Adrenal gland (tissue), 12 donors: Measurements from ENCODE around the gene FMR1. TPM values are rescaled to one million over a fixed set of nuclear protein-coding genes. Genes with fewer than 3 reads are reported as not detected.

Experiments used
- DNase-seq, 7 donors: peaks; one replicate each; pipeline ENCODE4 v3.0.0-alpha.2; 2019 to 2020
- H3K27ac ChIP-seq, 5 donors: fragments of 200-600 bp; sonication (generic) in 4 of 5; 1 replicate in 3 of 5; 2 replicates in 2 of 5; pipeline versions ENCODE4 v1.5.1 to v1.8.0; 2016 to 2020; ENCODE audit warnings: mild to moderate bottlenecking in 1 of 5
- H3K27me3 ChIP-seq: fragments of 200-600 bp; 2 replicates; pipeline ENCODE4 v1.8.0; 2021
- H3K36me3 ChIP-seq, 2 donors: fragments of 200-600 bp; replicated peaks in 1 of 2; 1 replicate in 1 of 2; 2 replicates in 1 of 2; pipeline versions ENCODE4 v1.5.1 to v1.8.0; 2018 to 2022
- H3K4me1 ChIP-seq, 2 donors: fragments of 200-600 bp; replicated peaks in 1 of 2; 1 replicate in 1 of 2; 2 replicates in 1 of 2; pipeline versions ENCODE4 v1.5.1 to v1.8.0; 2018 to 2021
- H3K4me3 ChIP-seq, 4 donors: fragments of 200-600 bp; sonication (generic) in 3 of 4; one replicate each; pipeline ENCODE4 v1.5.1; 2016 to 2018
- H3K9me3 ChIP-seq, 3 donors: fragments of 200-600 bp; sonication (generic) in 1 of 3; replicated peaks in 1 of 3; 1 replicate in 2 of 3; 2 replicates in 1 of 3; pipeline versions ENCODE4 v1.5.1 to v1.8.0; 2016 to 2021
- CTCF ChIP-seq, 6 experiments: fragments of 450-650 bp in 4 of 6; fragments of 200-600 bp in 2 of 6; sonication (generic) in 1 of 6; IDR thresholded peaks; 1 replicate in 5 of 6; 2 replicates in 1 of 6; pipeline versions ENCODE4 v1.5.1 to v1.8.0; 2016 to 2021; ENCODE audit warnings: antibody characterized with exemption in 6 of 6, mild to moderate bottlenecking in 2 of 6, moderate library complexity in 1 of 6
- POLR2A ChIP-seq, 2 donors: fragments of 450-650 bp; IDR thresholded peaks; one replicate each; pipeline ENCODE4 v1.6.1; 2017; ENCODE audit warnings: antibody characterized with exemption in 2 of 2, mild to moderate bottlenecking in 2 of 2, moderate library complexity in 1 of 2
- WGBS, 4 donors: extraction: QIAGEN DNeasy Blood & Tissue Kit in 2 of 4; methylation state at CpG; one replicate each; pipeline versions ENCODE4 v1.1.5 to v1.1.7; 2013 to 2017; 5-methylcytosine and 5-hydroxymethylcytosine counted together
- intact Hi-C, 2 donors: fragments of 100-400 bp; cut with DNase I; formaldehyde crosslinking; loops; one replicate each; pipeline versions ENCODE4 v1.14.1 to v1.15.0; 2022 to 2023
- polyA plus RNA-seq, 3 donors: library from polyadenylated mRNA; stranded (reverse); fragments of 200-250 nt in 2 of 3; fragments of 350-450 nt in 1 of 3; fragmentation: Illumina TruSeq in 1 of 3; extraction: RNeasy Lipid Tissue Mini Kit (QIAGEN cat#74804) in 1 of 3; gene quantifications; one replicate each; pipeline ENCODE4 v1.2.3, GENCODE V29; 2013 to 2014
- total RNA-seq, 9 donors: library from RNA; depleted of rRNA in 4 of 9; stranded (reverse); fragments of >200 nt in 4 of 9; fragments of 120-200 nt in 1 of 9; fragmentation: NEBNext Ultra II Directional in 1 of 9; extraction: Animal tissue kit (Norgen Biotek cat#: 25700) in 1 of 9; gene quantifications; one replicate each; pipeline versions ENCODE4 v1.1.0 to v1.2.4, GENCODE V29; 2013 to 2023
- donor health status: healthy with polysubstance abuse.
- donor health status: Bipolar disorder and iron deficiency.
- donor health status: DM: yes; HTN: yes; CAD: no.
- donor health status: DM: no; HTN: no; CAD: no.
- donor health status: DM: no; HTN: no; CAD: no.
- donor health status: DM: yes; HTN: yes; CAD: no.

The FMR1 gene
- total and polyA plus RNA-seq, 12 donors = 11.3 to 33.7 (median 29.5) TPM

- DNase-seq = no peak
- intact Hi-C loops = no loop called here
- no peaks in the 10 kb centered on the region for H3K4me1 ChIP-seq
- 45 to 75% (median 60%) methylated on average over 1 to 2 of the region's 2 CpGs for WGBS, 4 donors
- TF ChIP-seq CTCF (IDR thresholded peaks at IDR 0.05) = no peak
- TF ChIP-seq POLR2A (IDR thresholded peaks at IDR 0.05) = no peak
- H3K36me3 ChIP-seq = no peaks in the 10 kb centered on the region
- no peaks in the 10 kb centered on the region for H3K27me3 ChIP-seq
- H3K27ac ChIP-seq = no peak overlapping the region
- H3K4me3 ChIP-seq = no peak overlapping the region
- H3K9me3 ChIP-seq = no peaks in the 10 kb centered on the region
These were observed 45.6 kb downstream of the FMR1 start for GRCh38 chrX:147957291-147957690.

- 32 to 76% (median 61%) methylated on average over 1 of the region's 1 CpG for WGBS, 4 donors
- no peak for DNase-seq
- Histone ChIP-seq H3K27ac (no peak overlapping the region), H3K36me3 (no peaks in the 10 kb centered on the region), H3K4me3 (no peak overlapping the region), H3K4me1 (no peaks in the 10 kb centered on the region), H3K27me3 (no peaks in the 10 kb centered on the region), H3K9me3 (no peaks in the 10 kb centered on the region)
- intact Hi-C loops = no loop called here
- TF ChIP-seq POLR2A (IDR thresholded peaks at IDR 0.05) = no peak
- no peak for TF ChIP-seq CTCF (IDR thresholded peaks at IDR 0.05)
These were observed 46.6 kb downstream of the FMR1 start for GRCh38 chrX:147958291-147958690.

GRCh38 chrX:147960722-147961121, 49.0 kb downstream of the FMR1 start:
- H3K27ac ChIP-seq = no peak overlapping the region
- no peak for DNase-seq
- WGBS, 4 donors = 58 to 71% (median 63%) methylated on average over 2 of the region's 2 CpGs
- no peak for TF ChIP-seq CTCF (IDR thresholded peaks at IDR 0.05)
- no peaks in the 10 kb centered on the region for H3K27me3 ChIP-seq
- H3K4me1 ChIP-seq = no peaks in the 10 kb centered on the region
- intact Hi-C loops = no loop called here
- no peaks in the 10 kb centered on the region for H3K36me3 ChIP-seq
- H3K9me3 ChIP-seq = no peaks in the 10 kb centered on the region
- H3K4me3 ChIP-seq = no peak overlapping the region

- 50 to 95% (median 72%) methylated on average over 1 of the region's 1 CpG for WGBS, 4 donors
- no peak overlapping the region for H3K27ac ChIP-seq
- TF ChIP-seq POLR2A (IDR thresholded peaks at IDR 0.05) (no peak), CTCF (IDR thresholded peaks at IDR 0.05) (no peak)
- H3K4me1 ChIP-seq = no peaks in the 10 kb centered on the region
- no peaks in the 10 kb centered on the region for H3K27me3 ChIP-seq
- no peak overlapping the region for H3K4me3 ChIP-seq
- no peak for DNase-seq
- no peaks in the 10 kb centered on the region for H3K9me3 ChIP-seq
- H3K36me3 ChIP-seq = no peaks in the 10 kb centered on the region
- intact Hi-C loops = no loop called here
These were observed 50.8 kb downstream of the FMR1 start for GRCh38 chrX:147962476-147962875.
